IPS DF 4.7 (cell line): ENCODE results near the gene ADNP.

Experiments
- DNase-seq: peaks from one replicate; pipeline ENCODE4 v3.0.0-alpha.2; 2013; ENCODE audit warnings: low spot score; ENCODE audit errors: extremely low read depth

Gene ADNP

DNA sequence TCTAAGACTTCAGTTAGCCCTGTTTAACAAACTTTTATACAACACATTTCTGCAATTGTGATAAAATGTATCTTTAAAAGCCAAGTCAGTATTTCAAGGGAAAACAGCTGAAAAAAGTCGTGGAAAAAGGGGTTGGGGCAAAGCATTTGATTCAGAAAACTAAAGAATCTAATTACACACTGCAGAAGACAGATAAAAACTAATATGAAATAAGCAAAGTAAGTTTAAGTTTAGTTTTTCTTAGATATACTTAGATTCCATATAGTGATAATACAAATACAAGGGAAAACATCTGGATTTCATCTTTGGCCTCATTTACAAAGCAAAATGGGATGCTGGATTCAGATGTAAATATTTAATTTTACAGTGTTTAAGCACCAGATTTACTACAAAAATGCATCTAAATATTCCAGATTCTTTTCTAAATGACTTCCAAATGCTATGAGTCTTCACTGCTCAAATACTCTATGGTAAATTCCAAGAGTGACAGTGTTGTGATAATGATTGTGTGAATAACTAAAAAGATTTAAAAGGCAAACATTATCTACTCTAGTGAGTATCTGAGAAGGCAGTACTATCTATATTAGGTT is 1.5 kb upstream of the ADNP start:
- DNase-seq = no peak

DNA sequence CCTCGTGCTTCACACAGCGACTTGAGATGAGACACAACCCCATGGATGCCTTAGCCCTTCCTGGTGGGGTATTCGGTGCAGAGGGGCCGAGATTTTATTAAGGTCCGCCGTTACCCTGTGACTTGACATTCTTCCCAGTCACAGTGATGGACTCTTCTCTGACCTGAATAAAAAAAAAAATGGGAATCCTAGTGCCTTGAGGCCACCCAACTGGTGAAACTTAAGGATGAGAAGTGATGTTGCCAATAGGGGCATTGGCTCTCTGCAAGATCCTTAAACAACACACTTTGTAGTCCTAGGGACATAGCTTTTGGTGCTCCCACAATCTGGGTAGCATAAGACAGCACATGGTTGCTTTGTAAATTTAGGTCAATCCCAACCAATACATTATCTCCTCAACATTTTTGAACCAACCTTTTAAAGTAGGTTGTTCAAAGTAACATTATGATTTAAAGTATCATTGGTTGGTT is 814 bp upstream of the ADNP start:
- no peak for DNase-seq

DNA sequence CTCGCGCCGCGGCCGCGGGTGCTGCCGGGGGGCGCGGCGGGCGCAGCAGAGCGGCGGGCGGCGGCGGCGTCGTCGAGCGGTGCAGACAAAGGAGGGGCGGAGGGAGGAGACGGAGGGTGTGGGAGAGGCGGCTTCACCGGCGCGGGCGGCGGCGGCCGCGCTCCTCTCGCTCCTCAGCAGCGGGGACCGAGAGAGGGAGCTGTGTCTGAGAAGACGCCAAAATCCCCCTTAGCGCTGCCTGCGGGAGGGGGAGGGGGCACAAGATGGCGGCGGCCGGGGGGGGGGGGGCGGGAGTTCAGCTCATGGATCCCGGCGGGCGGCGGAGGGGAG is 296 bp downstream of the ADNP start:
- DNase-seq = no peak

DNA sequence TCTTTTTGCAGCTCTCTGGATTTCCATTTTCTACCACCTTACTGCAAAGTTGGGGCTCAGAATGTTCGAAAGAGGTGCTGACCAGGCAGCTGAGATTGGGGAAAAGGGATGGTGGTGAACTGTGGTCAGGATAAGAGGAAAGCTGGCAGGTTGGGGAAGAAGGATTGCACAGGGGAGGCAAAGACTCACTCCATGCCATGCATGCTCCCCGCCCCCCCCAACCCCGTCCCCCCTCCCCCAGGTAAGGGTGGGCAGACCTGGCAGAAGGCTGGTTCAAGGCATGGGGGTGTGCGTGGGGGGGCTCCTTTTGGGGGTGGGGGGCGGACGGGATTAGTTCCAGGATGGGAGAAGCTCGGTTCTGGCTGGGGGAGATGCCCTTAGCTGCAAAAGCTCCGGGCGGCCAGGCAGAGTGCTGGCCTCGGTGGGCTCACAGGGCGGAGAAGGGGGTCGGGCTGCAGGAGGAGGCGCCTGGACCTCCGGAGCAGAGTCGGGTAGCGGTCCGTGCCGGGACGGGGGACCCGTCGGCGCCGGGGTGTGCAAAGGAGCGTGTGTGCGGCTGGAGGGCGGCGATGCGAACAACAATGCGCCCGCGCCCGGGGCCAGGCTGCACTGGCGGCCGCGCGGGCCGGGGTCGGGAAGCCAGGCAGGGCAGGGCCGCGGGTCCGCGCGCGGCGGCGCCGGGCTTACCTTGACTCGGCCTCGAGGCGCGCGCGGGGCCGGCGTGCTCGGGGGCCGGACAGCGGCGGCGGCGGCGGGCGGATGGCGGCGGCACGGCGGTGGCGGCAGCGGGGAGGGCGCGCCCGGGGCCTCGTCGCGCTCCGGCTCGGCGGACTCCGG is 880 bp downstream of the ADNP start:
- no peak for DNase-seq

DNA sequence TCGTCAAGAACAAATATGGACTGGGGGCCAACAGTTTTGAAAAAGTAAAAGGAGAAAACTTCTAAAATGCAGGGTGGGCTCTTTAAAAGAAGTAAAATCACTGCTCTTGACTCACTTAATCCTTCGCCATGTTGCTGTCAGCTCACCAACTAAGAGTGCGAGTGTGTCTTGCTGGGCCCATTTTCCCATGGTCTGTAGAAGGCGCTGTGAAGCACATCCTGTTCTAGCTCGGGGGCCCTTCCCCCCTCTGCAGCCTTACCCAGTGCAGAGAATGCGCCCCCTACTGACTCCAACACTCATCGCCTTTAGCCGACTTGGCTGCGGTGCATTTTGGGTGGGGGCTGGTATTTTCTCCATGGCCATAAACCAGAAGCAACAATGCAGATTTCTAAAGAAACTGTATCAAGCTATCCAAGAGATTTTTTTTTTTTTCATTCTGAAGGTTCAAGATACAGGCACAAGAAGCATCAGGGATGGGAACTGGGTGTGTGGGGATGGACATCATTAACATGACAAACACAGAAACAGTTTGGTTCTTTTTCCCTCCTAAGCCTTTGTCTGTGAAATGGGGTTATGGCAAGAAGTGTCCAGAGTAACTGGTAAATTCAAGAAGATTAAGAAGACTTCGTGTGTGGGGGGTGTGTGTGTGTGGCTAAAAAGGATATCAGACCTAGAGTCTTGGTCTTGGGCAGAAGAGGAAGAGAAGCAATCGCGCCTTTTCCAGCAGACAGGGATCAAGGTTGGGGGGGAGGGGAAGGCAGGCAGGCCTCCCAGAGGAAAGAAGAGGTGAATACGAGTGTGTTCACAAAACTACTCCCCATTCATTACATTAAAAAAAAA is 1.7 kb downstream of the ADNP start:
- peak; percentile 94 for DNase-seq

DNA sequence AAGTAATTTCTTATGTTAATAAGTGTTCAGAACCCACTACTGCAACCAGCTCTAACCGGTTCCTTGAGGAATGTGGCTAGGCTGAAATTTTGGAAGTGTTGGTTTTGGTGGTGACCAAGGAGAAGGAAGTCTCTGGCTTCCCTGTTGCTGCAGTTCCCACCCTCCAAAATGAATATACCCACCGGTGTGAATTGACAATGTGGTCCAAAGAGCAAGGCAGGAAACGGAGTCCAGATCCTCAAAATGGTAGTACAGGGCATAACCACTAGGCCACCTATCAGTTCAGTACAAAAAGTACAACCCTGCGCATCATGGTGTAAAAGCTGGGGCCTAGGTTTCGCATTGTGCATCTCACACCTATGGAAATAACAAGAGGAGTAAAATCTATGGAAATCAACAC is 2.8 kb downstream of the ADNP start:
- DNase-seq = no peak

- DNase-seq = no peak
Observed at GRCh38 chr20:50926530-50926929, 4.7 kb downstream of the ADNP start.

DNA sequence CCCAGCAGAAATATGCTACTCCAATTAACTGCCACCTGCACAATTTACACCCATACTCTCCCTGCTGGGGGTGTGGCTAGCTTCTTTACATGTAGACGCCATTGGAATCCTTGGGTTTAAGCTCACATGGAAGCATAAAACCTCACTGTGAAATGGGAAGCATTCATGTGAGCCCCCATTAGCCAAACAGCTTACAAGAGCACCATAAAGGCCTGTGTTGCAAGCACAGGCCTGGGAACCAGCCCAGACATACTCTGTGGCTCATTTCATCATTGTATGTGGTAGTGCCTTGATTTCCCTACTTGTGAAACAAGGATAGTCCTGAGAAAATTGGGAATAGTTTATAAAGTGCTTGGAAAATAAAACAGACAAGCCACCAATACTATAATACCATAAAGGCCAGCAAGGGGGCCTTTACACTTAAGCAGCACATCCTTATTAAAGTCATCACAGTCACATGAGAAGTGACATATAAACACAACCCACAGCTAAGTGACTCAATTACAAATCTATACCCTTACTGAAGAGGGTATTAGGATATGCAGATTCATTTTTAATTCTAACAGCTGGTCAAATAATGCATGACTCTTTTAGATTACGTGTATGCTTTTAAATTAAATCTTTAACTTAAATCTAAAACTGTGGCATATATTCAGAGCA is 6.8 kb downstream of the ADNP start:
- no peak for DNase-seq

- DNase-seq = no peak
Observed at GRCh38 chr20:50921803-50922501, 9.3 kb downstream of the ADNP start.

DNA sequence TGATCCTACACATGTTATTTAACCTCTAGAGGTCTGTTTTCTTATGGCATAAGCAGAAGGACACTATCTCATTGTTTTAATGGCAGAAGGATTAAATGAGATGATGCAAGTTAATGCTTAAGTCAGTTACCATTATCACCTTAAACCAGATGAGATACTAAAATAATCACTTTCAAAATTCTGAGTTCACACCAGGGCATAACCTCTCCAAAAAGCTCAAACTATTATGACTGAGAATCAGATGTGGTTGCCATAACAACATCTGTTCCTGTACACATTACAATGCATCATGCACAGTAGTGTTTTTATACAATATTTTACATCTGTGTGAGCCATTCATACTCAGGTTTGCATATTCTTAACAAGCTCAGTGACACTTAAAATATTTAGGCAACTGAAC is 10.2 kb downstream of the ADNP start:
- DNase-seq = no peak

GRCh38 chr20:50919567-50919966 is 11.7 kb downstream of the ADNP start:
- DNase-seq = no peak

GRCh38 chr20:50918403-50918802 is 12.8 kb downstream of the ADNP start:
- DNase-seq = no peak

GRCh38 chr20:50916934-50917333 is 14.3 kb downstream of the ADNP start:
- DNase-seq = no peak

DNA sequence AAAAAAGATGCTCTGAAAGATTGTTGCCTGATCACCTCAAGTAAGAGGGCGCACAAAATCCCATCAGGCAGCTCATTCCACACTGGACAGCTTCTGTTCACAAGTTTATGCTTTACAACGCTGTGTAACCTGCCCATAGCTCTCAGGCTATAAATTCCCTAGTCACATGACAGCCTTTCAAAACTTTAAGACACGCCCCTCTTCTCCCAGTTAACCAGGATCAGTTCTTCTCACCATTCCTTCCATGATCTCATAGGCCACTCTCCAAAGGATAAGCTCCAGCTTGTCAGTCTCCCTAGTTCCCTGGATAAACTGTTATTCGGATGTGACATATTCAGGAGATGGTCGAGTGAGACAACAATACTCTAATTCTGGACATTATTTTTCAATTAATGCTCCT is 15.0 kb downstream of the ADNP start:
- DNase-seq = no peak

GRCh38 chr20:50915424-50915823 is 15.8 kb downstream of the ADNP start:
- DNase-seq = no peak

- DNase-seq = no peak
Observed at GRCh38 chr20:50913690-50914375, 17.4 kb downstream of the ADNP start.

DNA sequence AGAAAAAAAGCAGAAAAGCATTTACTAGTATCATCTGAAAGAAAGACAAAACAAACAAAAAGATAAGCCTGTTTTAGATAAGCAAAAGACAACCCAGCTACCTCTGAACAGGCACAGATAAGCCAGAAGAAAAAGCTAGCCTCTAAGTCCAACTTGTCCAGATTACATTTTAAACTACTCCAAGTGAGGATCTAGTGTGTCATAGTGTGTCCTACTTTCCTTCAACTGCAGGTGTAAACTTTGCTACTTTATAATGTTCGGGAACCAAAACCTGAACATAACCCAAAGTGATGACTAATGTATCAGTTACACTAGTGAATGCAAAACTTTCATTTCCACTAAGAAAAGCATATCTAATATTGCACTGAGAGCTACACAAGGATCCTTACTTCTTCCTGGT is 19.5 kb downstream of the ADNP start:
- DNase-seq = no peak

DNA sequence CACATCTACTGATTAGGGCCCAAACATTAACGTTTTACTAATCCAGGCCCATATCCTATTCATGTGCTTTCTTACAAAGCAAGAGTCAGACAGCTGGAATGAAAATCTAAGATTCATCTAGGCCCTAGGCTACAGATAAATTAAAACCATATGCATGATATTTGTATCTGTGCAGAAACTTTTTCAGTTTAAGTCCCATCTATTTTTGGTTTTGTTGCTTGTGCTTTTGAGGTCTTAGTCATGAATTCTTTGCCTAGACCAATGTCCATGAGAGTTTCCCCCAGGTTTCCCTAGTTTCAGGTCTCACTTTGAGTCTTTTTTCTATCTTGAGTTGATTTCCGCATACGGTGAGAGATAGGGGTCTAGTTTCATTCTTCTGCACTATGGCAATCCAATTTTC is 20.2 kb downstream of the ADNP start:
- no peak for DNase-seq

GRCh38 chr20:50909413-50909812 is 21.8 kb downstream of the ADNP start:
- DNase-seq = no peak

DNA sequence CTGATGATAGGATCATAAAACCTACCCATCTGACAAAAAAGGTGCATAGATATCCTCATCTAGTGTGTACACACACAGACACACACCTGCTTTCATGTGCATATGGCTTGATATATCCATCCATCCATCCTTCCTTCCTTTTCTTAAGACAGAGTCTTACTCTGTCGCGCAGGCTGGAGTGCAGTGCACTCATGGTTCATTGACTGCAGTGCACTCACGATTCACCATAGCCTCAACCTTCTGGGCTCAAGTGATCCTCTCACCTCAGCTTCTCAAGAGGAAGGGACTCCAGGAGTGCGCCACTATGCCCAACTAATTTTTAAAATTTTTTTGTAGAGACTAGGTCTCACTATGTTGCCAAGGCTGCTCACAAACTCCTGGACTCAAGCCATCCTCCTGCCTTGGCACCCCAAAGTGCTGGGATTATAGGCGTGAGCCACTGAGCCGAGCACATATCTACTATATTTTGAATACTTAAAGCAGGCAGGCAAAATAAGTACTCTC is 27.1 kb downstream of the ADNP start:
- DNase-seq = no peak
